Measurements from ENCODE around the gene GUCA1A. TPM values are rescaled to one million over a fixed set of nuclear protein-coding genes. Genes with fewer than 3 reads are reported as not detected.

The GUCA1A gene
- total RNA-seq, 2 donors from 2014 or later: not detected

- no peaks in the 10 kb centered on the region for H3K27me3 ChIP-seq
- no peak overlapping the region for H3K4me3 ChIP-seq
- no peaks in the 10 kb centered on the region for H3K9me3 ChIP-seq
- H3K27ac ChIP-seq: no peak overlapping the region
- H3K36me3 ChIP-seq: no peaks in the 10 kb centered on the region
- no peak for TF ChIP-seq CTCF (IDR thresholded peaks at IDR 0.05)
- no peaks in the 10 kb centered on the region for H3K4me1 ChIP-seq
- no peak for DNase-seq (ENCODE audit: low spot score)
These were observed 37.4 kb upstream of the GUCA1A start for GRCh38 chr6:42135722-42136121.

- H3K4me1 ChIP-seq: peaks cover 0 to 8% of the 10 kb centered on the region in 2 donors
- no peaks in the 10 kb centered on the region for H3K27me3 ChIP-seq
- no peak for DNase-seq (ENCODE audit: low spot score)
- H3K27ac ChIP-seq: no peak overlapping the region
- no peaks in the 10 kb centered on the region for H3K9me3 ChIP-seq
- no peaks in the 10 kb centered on the region for H3K36me3 ChIP-seq
- H3K4me3 ChIP-seq: no peak overlapping the region
- TF ChIP-seq CTCF (IDR thresholded peaks at IDR 0.05): no peak
These were observed 36.5 kb upstream of the GUCA1A start for GRCh38 chr6:42136508-42137193.

- Histone ChIP-seq H3K27me3 (no peaks in the 10 kb centered on the region), H3K27ac (no peak overlapping the region), H3K4me1 (peaks cover 0 to 14% of the 10 kb centered on the region in 2 donors), H3K9me3 (no peaks in the 10 kb centered on the region), H3K36me3 (no peaks in the 10 kb centered on the region), H3K4me3 (no peak overlapping the region)
- DNase-seq (ENCODE audit: low spot score): no peak
- no peak for TF ChIP-seq CTCF (IDR thresholded peaks at IDR 0.05)
These were observed 35.9 kb upstream of the GUCA1A start for GRCh38 chr6:42137194-42137753.

- H3K9me3 ChIP-seq: no peaks in the 10 kb centered on the region
- H3K27ac ChIP-seq: no peak overlapping the region
- H3K27me3 ChIP-seq: no peaks in the 10 kb centered on the region
- no peak overlapping the region for H3K4me3 ChIP-seq
- no peak for DNase-seq (ENCODE audit: low spot score)
- H3K36me3 ChIP-seq: no peaks in the 10 kb centered on the region
- TF ChIP-seq CTCF (IDR thresholded peaks at IDR 0.05): no peak
- H3K4me1 ChIP-seq: peaks cover 0 to 23% of the 10 kb centered on the region in 2 donors
These were observed 35.0 kb upstream of the GUCA1A start for GRCh38 chr6:42138190-42138589.

GRCh38 chr6:42138630-42139619 is 34.2 kb upstream of the GUCA1A start:
- Histone ChIP-seq H3K36me3 (no peaks in the 10 kb centered on the region), H3K27ac (no peak overlapping the region), H3K9me3 (no peaks in the 10 kb centered on the region), H3K27me3 (no peaks in the 10 kb centered on the region), H3K4me3 (no peak overlapping the region), H3K4me1 (peaks cover 0 to 23% of the 10 kb centered on the region in 2 donors)
- DNase-seq (ENCODE audit: low spot score): no peak
- no peak for TF ChIP-seq CTCF (IDR thresholded peaks at IDR 0.05)
